Activated CD8-positive, alpha-beta memory T cell treated with anti-CD3 and anti-CD28 coated beads, Interleukin-2, amount 50 U/mL, for 48 hours (primary cell): ENCODE data around the gene COL20A1.
"Not testable (repeated sequence)": the region's sequence is repeated elsewhere in the genome, so short reads cannot be mapped to it uniquely, and the experiment has no call there.

Experiments
- DNase-seq: peaks from one replicate; pipeline ENCODE4 v3.0.0-alpha.2; 2020

Gene COL20A1

DNA sequence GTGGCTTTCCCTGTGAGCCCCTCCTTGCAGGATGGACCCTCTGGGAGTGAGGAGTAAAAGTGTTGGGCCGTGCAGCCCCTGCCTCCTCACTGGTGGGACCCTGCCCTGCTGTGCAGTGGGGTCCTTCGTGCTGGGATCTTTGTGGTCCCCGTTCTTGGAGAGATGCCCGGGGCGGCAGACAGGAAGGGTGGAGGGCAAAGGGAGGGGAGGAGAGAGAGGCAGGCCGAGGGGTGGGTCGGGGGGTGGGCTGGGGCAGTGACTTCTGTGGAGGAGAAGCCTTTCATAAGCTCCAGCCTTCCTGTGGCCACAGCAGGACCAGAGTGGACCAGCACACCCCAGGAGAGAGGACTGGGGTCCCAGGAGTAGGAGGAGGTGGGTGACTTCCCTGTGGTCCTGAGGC is at the start of gene COL20A1:
Gene COL20A1 (plus strand): TSS at position 283 of the 400 bp plus-strand sequence. CDS start 1,922 bp downstream, outside the sequence.
- no peak for DNase-seq

DNA sequence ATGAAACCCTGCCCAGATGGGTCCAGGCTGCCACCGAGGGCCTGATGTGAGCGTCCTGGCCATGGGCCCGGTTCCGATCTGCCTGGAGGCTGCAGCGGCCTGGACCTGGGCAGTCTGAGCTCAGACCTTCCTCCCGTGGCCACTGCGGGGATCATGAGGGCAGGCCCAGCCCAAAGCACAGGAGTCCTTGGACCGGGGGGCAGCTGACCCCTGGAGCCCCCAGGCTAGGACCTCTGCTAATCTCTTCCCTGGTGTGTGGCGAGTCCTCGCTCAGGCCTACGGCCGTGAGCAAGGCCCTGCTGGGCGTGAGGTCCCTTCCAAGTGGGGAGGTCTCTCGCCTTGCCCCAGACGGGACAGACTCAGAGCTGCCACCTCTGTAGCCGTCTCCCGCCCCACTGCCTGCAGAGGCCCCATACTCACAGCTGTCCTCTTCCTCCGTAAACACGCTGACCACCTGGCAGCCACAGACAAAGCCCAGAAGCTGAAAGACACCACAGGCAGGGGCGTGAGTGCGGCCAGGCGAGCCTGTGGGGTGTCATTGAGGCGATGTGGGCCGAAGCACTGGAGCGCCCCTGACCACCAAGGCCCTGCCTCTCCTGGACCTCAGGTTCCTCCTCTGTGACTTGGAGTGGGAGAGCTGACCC is 49.3 kb upstream of the COL20A1 start:
- no peak for DNase-seq

DNA sequence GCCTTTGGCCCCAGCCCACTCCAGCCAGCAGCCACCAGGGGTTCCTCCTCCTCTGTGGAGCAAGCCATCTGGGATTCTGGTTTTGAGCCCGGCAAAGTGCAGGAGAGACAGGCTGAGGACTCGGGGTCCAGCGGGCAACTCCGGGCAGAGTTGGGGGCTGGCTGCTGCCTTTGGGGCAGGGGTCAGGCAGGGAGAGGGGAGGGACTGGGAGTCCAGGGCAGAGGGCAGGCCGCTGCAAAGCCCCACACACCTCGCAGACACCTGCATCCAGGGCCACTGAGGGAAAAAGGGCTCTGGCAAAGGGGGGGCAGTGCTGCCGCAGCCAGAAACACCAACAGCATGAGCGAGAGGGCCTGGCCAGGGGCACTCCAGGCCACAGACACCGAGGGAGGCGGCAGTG is 48.5 kb upstream of the COL20A1 start:
- DNase-seq: no peak

DNA sequence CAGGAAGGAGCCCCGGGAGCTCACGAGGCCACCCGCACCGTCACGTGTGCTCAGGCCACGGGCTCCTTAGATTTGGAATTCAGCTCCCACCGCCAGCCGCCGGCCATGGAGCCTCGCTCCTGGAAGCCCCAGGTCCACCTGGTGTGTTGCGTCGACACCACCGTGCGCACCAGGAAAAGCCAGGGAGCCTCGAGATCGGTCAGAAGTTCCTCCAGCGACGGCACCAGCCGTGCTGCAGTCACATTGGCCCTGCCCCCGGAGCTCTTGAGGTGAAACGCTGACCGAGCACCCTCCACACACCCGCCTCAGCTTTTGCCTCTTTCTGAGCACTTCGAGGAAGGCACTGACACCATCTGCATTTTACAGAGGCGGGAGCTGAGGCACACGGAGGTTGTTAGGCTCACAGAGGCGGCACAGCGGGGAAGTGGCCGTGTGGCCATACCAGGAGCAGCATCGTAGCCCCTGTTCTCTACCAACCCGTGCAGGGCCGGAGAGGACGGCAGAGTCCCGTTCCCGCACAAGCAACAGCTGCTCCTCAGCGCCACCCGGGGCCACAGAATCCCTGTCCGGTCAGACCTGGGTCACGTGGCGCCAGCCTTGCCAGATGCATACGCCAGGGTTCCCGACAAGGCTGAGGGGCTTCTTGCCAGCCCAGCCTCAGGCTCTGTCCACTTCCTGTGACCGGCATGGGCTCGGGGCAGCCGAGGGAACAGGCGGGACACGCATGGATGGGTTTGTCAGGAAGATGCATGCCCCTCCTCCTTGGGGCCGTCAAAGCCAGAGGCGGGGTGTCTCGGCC is 46.3 kb upstream of the COL20A1 start:
- DNase-seq: no peak

DNA sequence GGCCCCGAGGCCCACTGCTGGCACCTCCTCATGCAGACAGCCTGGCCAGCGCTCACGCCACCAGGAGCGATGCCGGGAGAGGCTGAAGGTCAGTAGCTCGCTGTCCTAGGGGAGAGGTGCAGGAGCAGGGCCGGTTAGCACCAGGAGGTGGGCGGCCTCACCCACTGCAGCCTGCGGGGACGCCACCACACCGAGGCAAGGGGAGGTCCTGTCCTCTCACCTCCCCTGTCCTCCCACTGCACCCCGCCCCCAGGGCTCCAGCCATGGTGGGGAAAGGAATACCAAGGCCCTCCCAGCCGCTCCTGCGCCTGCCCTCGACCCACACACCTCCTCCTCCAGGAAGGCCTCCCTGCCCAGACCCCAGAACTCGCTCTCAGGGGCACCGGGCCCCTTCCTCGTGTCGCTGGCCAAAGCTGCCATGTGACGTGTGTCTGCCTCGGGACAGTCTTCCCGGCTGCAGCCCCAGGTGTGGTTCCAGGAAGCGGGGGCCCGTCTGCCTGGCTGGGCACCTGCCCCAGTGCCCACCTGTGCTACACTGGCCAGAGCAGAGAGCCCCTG is 45.2 kb upstream of the COL20A1 start:
- no peak for DNase-seq

DNA sequence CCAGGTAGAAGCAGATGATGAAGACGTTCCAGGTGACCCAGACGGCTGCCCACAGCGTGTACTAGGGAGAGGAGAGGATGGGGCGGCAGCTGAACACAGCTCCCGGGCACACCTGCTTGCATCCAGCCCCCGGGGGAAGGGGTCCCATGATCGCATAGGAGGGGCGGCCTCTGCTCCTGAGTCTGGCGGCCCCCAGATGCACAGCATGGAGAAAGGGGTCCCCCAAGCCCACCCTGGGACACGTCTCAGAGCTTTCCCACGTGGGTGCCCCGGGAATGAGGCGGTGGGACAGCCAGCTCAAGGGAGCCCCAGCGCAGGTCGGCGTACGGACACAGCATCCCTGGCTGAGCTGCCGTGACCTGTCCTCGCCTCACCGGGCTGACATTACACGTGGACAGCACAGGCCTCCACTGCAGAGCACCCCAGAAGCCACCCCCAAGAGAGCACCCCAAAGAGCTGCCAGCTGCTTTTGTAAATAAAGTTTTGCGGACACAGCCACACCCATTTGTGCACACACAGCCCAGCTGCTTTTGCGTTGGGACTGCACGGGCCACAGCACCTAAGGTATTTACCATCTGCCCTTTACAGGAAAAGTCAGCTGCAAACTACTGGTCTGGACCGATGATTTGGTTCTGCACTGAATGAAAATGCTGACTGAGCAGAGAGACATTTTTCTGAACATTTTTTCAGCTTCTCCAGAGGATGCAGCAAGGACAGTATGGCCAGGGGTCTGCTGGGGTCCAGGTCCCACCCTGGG is 44.0 kb upstream of the COL20A1 start:
- no peak for DNase-seq

- no peak for DNase-seq
These were observed 43.1 kb upstream of the COL20A1 start for GRCh38 chr20:63249891-63250290.

DNA sequence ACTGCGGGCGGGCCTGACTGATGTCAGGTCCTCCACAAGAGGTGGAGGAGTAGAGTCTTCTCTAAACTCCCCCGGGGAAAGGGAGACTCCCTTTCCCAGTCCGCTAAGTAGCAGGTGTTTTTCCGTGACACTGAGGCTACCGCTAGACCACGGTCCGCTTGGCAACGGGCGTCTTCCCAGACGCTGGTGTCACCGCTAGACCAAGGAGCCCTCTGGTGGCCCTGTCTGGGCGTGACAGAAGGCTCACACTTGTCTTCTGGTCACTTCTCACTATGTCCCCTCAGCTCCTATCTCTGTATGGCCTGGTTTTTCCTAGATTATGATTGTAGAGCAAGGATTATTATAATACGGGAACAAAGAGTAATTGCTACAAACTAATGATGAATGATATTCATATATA is 41.6 kb upstream of the COL20A1 start:
- DNase-seq: not testable (repeated sequence)

- no peak for DNase-seq
These were observed 40.7 kb upstream of the COL20A1 start for GRCh38 chr20:63252284-63252711.

GRCh38 chr20:63253065-63253437 is 39.9 kb upstream of the COL20A1 start:
- no peak for DNase-seq

DNA sequence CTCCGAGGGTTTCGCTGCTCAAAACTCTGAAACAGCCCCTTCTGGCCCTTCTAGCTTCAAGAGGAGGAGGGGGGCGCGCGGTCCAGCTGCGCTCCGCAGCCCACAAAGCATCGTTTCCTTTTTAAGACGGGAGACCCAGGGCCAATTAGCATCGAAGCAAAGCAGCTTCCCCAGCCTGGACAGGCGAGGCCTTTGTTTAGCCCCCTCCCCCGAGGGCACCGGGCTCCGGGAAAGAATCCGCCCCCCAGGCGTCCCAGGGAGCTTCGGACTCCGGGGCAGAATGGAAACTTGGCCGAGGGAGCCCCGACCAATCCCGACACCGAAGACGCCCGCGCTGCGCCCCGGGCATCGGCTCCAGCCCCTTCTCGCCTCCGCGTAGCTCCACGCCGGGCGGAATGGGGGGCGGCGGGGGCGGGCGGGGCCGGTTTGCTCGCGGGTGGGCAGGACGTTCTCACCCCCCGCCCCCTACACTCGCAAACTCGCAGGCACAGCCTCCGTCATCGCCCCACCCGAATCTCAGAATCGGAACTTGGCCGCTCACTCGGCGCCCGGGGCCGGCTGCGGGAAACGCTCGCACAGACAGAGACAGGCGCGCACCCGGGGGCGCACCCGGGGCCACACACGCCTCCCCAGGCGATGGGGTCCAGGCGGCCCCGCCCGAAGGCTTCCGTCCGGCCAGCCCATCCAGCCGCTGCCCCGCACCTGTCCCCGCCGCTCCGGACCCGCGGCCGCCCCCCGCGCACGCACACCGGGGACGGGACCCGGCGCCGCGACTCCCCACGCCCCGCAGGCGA is 39.4 kb upstream of the COL20A1 start:
- DNase-seq: no peak

DNA sequence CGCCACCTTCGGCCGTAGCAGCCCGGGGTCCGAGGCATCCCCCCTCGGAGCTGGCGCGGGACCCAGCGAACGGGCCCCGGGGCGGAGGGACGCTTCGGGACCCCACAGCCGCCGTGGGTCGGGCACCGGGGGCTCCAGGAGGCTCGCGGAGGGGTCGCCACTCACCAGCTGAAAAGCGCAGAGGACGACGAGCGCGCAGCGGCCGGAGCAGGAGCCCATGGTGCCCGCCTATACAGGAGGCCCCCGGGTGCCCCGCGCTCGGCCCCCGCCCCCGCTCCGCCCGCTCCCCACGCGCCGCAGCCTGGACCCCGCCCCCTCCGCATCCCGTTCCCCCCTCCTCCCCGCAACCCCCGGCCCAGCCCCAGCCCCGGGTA is 38.8 kb upstream of the COL20A1 start, which contains the start of gene NKAIN4:
Gene NKAIN4 (minus strand): TSS at position 232 of the 374 bp plus-strand sequence. CDS start 13 bp downstream, at position 219.
- DNase-seq: no peak

DNA sequence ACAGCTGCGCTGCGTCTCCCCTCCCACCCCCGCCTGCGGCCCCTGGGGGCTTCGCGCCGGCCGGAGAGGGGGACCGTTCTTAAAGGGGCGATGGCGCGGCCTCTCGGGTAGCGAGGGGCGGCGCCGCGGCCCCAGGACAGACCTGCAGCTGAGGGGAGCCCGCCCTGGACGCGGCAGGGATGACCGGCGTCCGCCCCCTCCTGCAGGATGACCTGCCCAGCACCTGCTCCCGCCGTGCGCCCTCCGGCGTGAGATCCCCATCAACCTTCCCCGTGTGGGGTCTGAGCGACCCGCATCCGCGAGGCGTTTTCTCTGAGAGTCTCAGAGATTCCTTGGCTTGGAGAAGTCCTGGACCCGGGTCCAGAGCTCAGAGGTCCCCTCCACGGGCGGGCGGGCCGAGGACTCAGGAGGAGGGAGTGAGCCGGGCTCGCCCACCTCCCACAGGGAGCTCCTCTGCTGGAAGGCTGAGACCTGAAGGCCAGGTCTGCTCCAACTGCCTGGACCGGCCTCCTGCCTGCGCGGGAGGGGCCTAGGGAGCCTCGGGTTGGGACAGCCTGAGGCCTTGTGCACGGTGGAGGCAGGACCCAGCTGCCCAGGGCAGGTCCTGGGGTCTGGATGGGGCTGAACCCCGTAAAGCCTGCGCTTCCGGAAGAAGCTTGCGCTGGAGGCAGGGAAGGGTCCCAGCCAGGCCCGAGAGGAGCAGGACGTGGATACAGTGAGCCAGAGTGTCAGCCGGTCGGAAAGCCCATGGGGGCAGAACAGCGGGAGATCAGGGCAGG is 38.2 kb upstream of the COL20A1 start:
- DNase-seq: no peak

DNA sequence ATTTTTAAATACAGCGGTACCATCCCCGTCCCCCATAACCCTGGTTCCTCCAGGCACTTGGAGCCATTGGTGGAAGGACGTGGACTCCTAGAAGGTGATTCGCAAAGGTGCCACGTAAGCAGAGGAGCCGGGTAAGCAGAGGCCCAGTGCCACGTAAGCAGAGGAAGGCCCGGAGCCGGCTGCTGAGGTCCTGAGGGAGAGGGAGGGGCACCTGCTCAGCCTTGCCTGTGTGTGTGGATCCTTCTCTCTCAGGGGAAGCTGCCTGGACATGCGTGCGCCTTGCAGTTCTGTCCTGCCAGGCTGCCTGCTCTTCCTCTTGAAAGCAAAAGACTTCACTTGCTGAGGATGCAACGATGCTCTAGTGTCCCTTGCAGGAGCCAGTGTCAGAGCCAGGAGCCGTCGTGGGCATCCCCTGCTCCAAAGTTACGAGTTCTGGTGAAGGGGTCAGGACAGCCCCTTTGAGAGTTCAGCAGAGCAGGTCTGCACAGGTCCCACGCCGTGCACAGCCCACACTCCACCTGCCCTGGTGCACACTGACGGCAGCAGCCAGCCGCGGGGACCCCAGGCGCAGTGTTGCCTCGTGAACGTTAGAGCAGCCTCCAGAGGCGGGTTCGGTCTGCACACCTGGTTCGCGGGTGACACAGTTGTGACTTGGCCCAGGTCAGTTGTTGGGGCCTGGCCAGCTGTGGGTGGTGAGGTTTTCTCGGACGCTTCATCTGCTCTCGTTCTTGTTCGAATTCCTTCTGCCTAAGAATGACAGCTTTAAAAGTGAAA is 36.9 kb upstream of the COL20A1 start:
- no peak for DNase-seq

- no peak for DNase-seq
These were observed 36.0 kb upstream of the COL20A1 start for GRCh38 chr20:63256954-63257353.

- no peak for DNase-seq
These were observed 35.4 kb upstream of the COL20A1 start for GRCh38 chr20:63257629-63258028.

GRCh38 chr20:63258781-63259180 is 34.2 kb upstream of the COL20A1 start:
- no peak for DNase-seq

- no peak for DNase-seq
These were observed 33.1 kb upstream of the COL20A1 start for GRCh38 chr20:63259734-63260460.

DNA sequence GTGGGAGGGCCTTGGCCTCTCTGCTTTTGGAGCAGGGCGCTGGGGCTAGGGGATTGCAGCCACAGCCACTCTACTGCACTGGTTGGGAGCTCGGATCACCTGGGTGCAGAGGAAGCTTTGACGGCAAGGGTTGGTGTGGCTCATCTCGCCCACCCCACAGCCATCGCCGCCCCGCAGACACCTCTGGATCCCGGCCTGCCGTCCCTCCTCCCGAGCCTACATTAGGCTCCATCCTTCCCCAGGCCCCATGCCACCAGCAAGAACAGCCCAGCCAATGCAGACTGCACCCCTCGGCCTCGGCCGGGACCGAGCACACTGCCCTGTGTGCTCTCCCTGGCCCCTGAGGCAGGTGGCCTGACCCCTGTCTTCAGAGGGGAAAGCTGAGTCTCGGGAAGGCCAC is 32.5 kb upstream of the COL20A1 start:
- DNase-seq: no peak
